Measurements from ENCODE around the gene SNRPB2. TPM values are rescaled to one million over a fixed set of nuclear protein-coding genes. Genes with fewer than 3 reads are reported as not detected.

Gene SNRPB2
- total RNA-seq, 4 donors from 2014 or later: 23.0 to 38.1 (median 30.3) TPM

DNA sequence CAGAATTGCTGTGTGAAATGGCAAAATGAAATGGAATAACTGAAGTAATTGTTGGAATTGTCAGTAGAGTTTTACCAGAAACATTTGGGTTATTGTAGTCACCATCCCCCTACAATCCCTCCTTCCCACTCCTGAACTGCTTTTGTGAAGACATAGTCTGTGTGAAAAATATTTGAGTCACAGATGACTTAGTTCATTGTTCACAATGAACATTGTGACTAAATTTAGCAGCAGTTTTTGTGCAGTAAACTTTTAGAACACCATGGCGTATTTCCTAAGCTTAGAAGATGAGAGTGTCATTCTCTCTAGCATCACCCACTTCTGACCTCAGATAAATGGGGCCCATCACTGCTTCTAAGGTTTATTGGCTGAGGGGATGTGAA, 29.3 kb downstream of the SNRPB2 start:
- TF ChIP-seq, protein P1, sequence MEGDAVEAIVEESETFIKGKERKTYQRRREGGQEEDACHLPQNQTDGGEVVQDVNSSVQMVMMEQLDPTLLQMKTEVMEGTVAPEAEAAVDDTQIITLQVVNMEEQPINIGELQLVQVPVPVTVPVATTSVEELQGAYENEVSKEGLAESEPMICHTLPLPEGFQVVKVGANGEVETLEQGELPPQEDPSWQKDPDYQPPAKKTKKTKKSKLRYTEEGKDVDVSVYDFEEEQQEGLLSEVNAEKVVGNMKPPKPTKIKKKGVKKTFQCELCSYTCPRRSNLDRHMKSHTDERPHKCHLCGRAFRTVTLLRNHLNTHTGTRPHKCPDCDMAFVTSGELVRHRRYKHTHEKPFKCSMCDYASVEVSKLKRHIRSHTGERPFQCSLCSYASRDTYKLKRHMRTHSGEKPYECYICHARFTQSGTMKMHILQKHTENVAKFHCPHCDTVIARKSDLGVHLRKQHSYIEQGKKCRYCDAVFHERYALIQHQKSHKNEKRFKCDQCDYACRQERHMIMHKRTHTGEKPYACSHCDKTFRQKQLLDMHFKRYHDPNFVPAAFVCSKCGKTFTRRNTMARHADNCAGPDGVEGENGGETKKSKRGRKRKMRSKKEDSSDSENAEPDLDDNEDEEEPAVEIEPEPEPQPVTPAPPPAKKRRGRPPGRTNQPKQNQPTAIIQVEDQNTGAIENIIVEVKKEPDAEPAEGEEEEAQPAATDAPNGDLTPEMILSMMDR (IDR thresholded peaks at IDR 0.05): no peak
- DNase-seq (ENCODE audit: low spot score): no peak
- ATAC-seq (ENCODE audit: low FRiP score): no peak

DNA sequence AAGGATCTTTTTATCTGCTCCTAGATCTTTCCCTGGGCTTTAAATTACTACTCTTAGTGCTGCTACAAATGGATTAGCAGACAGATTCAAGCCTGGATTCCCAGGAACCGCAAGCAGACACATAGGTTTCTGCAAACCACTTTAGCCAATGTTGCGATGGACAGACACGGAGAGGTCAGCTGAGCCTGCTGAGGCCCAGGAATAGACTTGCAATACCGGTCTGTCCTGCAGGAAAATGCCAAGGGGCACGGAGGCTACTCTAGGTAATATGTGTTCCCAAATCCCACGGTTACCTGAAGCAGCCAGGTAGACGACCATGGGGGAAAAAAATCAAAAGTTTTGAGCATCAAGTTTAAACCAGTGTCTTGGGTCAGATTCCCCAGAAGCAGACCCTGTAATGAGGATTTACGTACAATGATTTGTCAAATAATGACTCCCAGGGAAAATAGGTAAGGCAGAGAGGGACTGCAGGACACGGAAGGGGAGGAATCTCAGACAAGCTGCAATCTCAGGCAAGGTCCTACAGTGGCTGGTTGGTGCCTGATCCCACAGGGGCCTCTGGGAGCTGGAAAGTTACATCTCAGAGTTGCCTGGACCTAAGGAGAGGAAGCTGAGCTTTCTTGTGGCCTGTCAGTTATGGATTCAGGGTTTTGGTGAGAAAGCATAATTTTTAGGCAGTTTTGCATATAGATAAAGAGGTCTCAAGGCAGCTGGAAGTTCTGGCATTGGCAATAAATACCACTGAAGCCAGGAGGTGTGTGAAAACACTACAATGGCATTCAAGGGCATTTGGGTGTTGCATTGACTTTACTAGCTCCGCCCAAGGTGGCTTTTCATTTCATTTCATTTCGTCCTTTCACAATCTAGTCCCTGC, 30.8 kb downstream of the SNRPB2 start:
- ATAC-seq (ENCODE audit: low FRiP score) (no peak), DNase-seq (ENCODE audit: low spot score) (no peak)
- TF ChIP-seq, protein P1 (IDR thresholded peaks at IDR 0.05): no peak

DNA sequence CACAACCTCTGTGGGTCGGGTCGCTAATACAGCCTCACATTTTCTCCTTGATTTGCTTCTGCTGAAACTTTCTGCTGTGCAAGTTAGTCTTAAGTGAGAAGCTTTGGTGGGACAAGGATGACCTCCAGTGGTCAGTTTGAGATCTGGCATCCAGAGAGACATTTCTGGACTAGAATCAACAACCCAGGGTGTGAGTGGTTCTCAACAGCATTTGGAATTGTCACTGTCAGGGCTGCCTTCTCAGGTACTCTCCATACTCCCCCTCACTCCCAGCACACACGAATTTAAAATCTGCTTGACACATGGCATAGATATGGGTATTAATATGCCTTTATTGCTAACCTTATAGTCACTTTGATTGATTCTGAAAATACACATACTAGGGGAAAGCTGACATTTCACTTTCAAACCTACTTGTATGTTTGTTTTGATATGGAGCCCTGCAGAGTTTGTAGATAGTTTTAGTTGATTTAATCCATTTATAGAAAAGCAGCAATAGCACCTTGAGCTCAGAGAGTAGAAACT, 31.5 kb downstream of the SNRPB2 start:
- TF ChIP-seq, protein P1 (IDR thresholded peaks at IDR 0.05): peak in 1 of 3 donors; percentile 30
- no peak for ATAC-seq (ENCODE audit: low FRiP score)
- DNase-seq (ENCODE audit: low spot score): no peak

DNA sequence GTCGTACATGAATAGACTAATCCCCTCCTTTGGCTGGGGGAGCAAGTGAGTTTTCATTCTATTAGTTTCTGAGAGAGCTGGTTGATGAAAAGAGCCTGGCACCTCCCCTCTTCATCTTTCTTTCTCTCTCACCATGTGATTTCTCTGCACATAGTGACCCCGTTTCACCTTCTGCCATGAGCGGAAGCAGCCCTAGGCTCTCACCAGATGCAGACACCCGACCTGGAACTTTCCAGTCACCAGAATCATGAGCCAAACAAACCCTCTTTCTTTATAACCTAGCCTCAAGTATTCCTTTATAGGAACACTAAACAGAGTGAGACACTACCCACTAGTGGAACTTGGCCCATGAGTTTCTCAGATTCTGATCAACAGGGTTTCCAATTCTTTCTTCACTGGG, 34.7 kb downstream of the SNRPB2 start:
- TF ChIP-seq, protein P1 (IDR thresholded peaks at IDR 0.05): no peak
- ATAC-seq (ENCODE audit: low FRiP score) (no peak), DNase-seq (ENCODE audit: low spot score) (no peak)

DNA sequence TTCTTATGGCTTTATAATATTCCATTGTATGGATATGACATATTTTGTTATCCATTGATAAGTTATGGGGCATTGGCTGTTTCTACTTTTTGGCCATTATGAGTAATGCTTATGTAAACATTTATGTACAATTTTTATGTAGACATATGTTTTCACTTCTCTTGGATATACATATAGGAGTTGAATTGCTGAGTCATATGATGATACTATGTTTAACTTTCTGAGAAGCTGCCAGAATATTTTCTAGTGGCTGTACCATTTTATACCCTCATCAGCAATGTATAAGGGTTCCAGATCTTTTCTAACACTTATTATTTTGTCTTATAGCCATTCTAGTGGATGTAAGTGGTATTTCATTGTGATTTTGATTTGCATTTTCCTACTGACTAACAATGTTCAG, 41.4 kb downstream of the SNRPB2 start:
- ATAC-seq (ENCODE audit: low FRiP score): no peak

DNA sequence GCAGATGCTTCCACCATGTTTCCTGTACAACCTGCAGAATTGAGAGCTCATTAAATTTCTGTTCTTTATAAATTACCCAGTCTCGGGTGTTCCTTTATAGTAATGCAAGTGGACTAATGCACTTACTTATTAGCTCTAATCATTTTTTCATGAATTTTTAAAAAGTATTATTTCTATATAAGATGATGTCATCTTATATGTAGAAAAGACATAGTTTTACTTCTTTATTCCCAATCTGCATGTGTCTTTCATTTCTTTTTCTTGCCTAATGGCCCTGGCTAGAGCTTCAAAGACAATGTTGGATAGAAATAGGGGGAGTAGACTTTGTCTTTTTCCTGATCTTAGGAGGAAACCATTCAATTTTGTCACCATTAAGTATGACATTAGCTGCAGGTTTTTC, 46.1 kb downstream of the SNRPB2 start:
- TF ChIP-seq, protein P1 (IDR thresholded peaks at IDR 0.05): no peak
- DNase-seq (ENCODE audit: low spot score): no peak
- ATAC-seq (ENCODE audit: low FRiP score): no peak

More for the DNA sequence above, 41.4 kb downstream of the SNRPB2 start:
- no peak for DNase-seq (ENCODE audit: low spot score)
- TF ChIP-seq, protein P1 (IDR thresholded peaks at IDR 0.05): no peak

DNA sequence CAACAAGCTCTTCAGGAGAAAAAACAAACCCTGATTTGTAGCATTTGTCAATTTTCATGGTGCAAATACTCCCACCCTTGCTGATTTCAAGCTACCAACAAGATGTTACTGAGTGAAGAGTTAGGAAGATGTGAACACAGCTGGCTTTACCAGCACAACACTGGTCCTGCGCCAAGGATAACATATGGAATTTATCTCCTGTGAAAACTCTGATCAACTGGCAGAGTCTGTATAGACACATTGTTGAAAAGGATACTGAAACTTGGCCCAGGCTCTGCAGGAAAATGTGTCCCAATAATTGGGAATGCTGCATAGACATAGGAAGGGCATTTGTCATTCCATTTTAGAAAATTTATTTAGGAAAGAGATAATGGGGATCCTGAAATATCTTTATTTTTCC, 47.3 kb downstream of the SNRPB2 start:
- TF ChIP-seq, protein P1 (IDR thresholded peaks at IDR 0.05): no peak
- DNase-seq (ENCODE audit: low spot score) (no peak), ATAC-seq (ENCODE audit: low FRiP score) (no peak)
